Pancreas (tissue), 10 donors: ENCODE measurements around the gene ZNF444. TPM values are rescaled to one million over a fixed set of nuclear protein-coding genes. Genes with fewer than 3 reads are reported as not detected.

ENCODE experiments used
- ATAC-seq, 4 donors: fragments of 200-7000 bp; cut with Tn5 transposase; one replicate each; pipeline versions ENCODE4 v1.8.0 to v1.9.1; 2020; ENCODE audit warnings: mild to moderate bottlenecking in 4 of 4, moderate library complexity in 4 of 4
- DNase-seq, 6 donors: peaks; one replicate each; pipeline ENCODE4 v3.0.0-alpha.2; 2020
- FAIRE-seq: peaks from 2 replicates; lab custom pipeline; 2012; peaks lifted over from hg19 to GRCh38; lab: Jason Lieb, UNC
- H3K27ac ChIP-seq, 4 donors: fragments of 200-600 bp; sonication (generic); 1 replicate in 3 of 4; 2 replicates in 1 of 4; pipeline versions ENCODE4 v1.5.0 to v1.8.0; 2020
- H3K27me3 ChIP-seq, 4 donors: fragments of 200-600 bp; one replicate each; pipeline ENCODE4 v1.8.0; 2021
- H3K36me3 ChIP-seq, 3 donors: fragments of 200-600 bp; sonication (generic) in 1 of 3; one replicate each; pipeline versions ENCODE4 v1.5.0 to v1.8.0; 2020 to 2021
- H3K4me1 ChIP-seq, 3 donors: fragments of 200-600 bp; one replicate each; pipeline ENCODE4 v1.8.0; 2021
- H3K4me3 ChIP-seq, 4 donors: fragments of 200-600 bp; sonication (generic) in 2 of 4; one replicate each; pipeline versions ENCODE4 v1.5.0 to v1.8.0; 2020 to 2021
- H3K9me3 ChIP-seq, 4 donors: fragments of 200-600 bp; one replicate each; pipeline ENCODE4 v1.8.0; 2021
- WGBS, 2 donors: extraction: QIAGEN DNeasy Blood & Tissue Kit; methylation state at CpG; one replicate each; pipeline ENCODE4 v1.1.7; 2013; 5-methylcytosine and 5-hydroxymethylcytosine counted together
- intact Hi-C, 3 donors: fragments of 100-400 bp; cut with DNase I; formaldehyde crosslinking; loops; one replicate each; pipeline versions ENCODE4 v1.11.1 to v1.14.2; 2022
- polyA plus RNA-seq, 2 donors: library from polyadenylated mRNA; stranded (reverse); fragments of 200-250 nt; gene quantifications; one replicate each; pipeline ENCODE4 v1.2.3, GENCODE V29; 2013
- total RNA-seq, 6 donors: library from RNA; stranded (reverse); fragmentation: NEBNext Ultra II Directional in 4 of 6; extraction: Animal tissue kit (Norgen Biotek cat#: 25700) in 4 of 6; gene quantifications; one replicate each; pipeline versions ENCODE4 v1.2.1 to v1.2.4, GENCODE V29; 2021 to 2023
- TF ChIP-seq, protein P1 (sequence below), 4 donors: fragments of 200-600 bp; sonication (generic) in 3 of 4; IDR thresholded peaks; one replicate each; pipeline versions ENCODE4 v1.5.0 to v1.8.0; 2021; ENCODE audit warnings: antibody characterized with exemption in 4 of 4
- donor health status: healthy with polysubstance abuse.
- donor health status: DM: no; HTN: no; CAD: no; lungs with moderate emphysema.
- donor health status: DM: no; HTN: no; CAD: no.
- donor health status: control.
- donor health status: control.
- donor health status: Bipolar disorder and iron deficiency.
- donor health status: DM: yes; HTN: yes; CAD: no.
- donor health status: DM: no; HTN: no; CAD: no.
- donor health status: DM: no; HTN: no; CAD: no.
- donor health status: DM: yes; HTN: yes; CAD: no.

The ZNF444 gene
- total and polyA plus RNA-seq, 8 donors = 27.9 to 99.0 (median 34.2) TPM

DNA sequence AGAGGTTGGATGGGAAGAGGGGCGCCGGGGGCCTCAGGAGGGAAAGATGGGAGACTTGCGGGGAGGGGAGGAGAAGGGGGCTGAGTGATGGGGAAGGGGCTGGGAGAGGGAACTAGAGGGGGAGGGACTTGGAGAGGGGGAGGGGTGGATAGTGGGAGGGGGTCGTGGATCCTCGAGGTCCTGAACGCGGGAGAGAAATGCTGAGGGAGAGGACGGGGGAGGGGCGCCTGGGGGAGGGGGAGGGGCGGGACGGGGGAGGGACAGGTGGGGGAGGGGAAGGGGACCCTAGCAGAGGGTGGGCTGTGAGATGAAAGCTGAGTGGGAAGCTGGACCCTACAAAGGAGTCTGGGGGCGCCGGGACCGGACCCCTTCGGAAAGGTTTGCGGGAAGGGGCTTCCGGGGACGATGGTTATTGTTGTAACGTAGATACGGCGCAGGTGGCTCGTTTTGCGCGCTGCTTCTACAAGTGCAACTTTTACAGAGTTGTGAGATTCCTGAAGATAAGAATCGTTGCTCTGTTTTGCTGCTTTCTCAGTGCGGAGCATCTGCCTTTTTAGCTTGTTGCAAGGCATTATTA is 418 bp downstream of the ZNF444 start:
- ATAC-seq (no peak), DNase-seq (peak in 2 of 6 donors; percentile 55 to 66), FAIRE-seq (no peak)
- Histone ChIP-seq H3K27ac (peak overlapping the region; percentile 85 to 95 (median 94)), H3K4me1 (peaks cover 59 to 81% (median 77%) of the 10 kb centered on the region in 3 donors), H3K4me3 (peak overlapping the region in 3 of 4 donors; percentile 29 to 48 (median 46)), H3K27me3 (no peaks in the 10 kb centered on the region), H3K36me3 (no peaks in the 10 kb centered on the region), H3K9me3 (no peaks in the 10 kb centered on the region)
- 0 to 1% methylated on average over 17 to 24 of the region's 26 CpGs for WGBS, 2 donors
- intact Hi-C loops = no loop called here
- TF ChIP-seq, protein P1, sequence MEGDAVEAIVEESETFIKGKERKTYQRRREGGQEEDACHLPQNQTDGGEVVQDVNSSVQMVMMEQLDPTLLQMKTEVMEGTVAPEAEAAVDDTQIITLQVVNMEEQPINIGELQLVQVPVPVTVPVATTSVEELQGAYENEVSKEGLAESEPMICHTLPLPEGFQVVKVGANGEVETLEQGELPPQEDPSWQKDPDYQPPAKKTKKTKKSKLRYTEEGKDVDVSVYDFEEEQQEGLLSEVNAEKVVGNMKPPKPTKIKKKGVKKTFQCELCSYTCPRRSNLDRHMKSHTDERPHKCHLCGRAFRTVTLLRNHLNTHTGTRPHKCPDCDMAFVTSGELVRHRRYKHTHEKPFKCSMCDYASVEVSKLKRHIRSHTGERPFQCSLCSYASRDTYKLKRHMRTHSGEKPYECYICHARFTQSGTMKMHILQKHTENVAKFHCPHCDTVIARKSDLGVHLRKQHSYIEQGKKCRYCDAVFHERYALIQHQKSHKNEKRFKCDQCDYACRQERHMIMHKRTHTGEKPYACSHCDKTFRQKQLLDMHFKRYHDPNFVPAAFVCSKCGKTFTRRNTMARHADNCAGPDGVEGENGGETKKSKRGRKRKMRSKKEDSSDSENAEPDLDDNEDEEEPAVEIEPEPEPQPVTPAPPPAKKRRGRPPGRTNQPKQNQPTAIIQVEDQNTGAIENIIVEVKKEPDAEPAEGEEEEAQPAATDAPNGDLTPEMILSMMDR (IDR thresholded peaks at IDR 0.05) = no peak

DNA sequence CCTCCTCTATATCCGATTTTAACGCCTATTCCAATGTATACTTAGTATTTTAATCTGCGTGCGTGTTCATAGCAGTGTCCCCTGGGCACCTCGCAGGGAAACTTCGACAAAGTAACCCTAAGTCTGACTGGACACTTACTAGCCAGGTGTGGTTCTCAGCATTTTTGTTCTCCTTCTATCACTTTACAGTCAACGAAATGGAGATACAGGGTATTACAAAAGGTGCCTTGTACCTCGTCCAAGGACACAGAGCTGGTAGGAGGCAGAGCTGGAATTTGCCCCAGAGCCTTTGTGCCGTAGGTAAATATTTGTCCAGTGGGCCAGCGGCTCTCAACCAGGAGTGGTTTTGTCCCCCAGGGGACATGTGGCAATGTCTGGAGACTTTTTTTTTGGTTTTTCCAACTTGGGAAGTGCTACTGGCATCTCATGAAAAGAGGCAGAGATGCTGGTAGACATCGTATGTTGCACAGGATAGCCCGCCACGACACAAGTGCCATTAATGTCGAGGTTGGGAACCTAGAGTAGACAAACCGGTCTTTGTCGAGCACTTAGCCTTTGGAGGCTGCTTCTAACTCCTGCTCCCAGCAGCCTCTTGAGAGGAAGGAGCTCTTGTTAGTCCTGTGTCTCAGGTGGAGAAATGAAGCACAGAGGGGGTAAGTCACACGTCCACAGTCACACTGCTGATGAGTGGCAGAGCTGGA is 1.1 kb downstream of the ZNF444 start:
- no peaks in the 10 kb centered on the region for H3K27me3 ChIP-seq
- no peaks in the 10 kb centered on the region for H3K9me3 ChIP-seq
- FAIRE-seq = no peak
- peaks cover 52 to 76% (median 71%) of the 10 kb centered on the region in 3 donors for H3K4me1 ChIP-seq
- TF ChIP-seq, protein P1 (IDR thresholded peaks at IDR 0.05) = no peak
- intact Hi-C loops = no loop called here
- H3K36me3 ChIP-seq = no peaks in the 10 kb centered on the region
- peak overlapping the region; percentile 85 to 95 (median 94) for H3K27ac ChIP-seq
- peak; percentile 31 to 54 (median 45) for ATAC-seq
- H3K4me3 ChIP-seq = peak overlapping the region in 3 of 4 donors; percentile 29 to 48 (median 46)
- WGBS, 2 donors = 8 to 11% methylated on average over 17 of the region's 17 CpGs
- peak; percentile 65 to 89 (median 87) for DNase-seq

DNA sequence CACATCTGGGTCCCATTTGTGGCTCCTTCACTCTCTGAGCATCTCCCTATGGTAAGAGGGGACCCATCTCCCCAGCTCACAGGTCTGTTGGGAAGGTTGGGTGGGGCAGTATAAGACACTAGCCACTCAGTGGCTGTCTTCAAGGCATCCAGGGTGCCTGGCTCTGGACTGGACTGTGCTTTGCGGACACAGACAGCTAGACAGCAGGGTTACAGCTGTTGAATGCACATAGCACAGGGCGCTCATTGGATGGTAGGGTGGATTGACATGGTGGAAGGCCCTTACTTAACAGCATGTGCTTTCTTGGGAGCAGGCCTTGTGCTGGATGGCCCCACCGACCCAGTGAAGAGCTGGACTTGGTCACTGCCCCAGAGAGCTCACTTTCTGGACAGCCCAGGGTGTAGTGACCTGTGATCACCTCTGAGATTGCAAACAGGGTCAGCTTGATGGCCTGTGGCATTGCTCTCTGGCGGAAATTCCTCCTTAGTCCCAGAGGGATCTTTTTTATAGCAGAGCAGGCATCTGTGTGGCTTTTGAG is 1.9 kb downstream of the ZNF444 start:
- peak overlapping the region in 2 of 4 donors; percentile 14 to 48 for H3K4me3 ChIP-seq
- no peaks in the 10 kb centered on the region for H3K9me3 ChIP-seq
- no peaks in the 10 kb centered on the region for H3K36me3 ChIP-seq
- ATAC-seq (no peak), DNase-seq (peak in 1 of 6 donors; percentile 33), FAIRE-seq (no peak)
- TF ChIP-seq, protein P1 (IDR thresholded peaks at IDR 0.05) = no peak
- H3K27me3 ChIP-seq = no peaks in the 10 kb centered on the region
- peak overlapping the region; percentile 85 to 95 (median 94) for H3K27ac ChIP-seq
- 59 to 79% methylated on average over 4 of the region's 4 CpGs for WGBS, 2 donors
- intact Hi-C loops = no loop called here
- H3K4me1 ChIP-seq = peaks cover 46 to 74% (median 64%) of the 10 kb centered on the region in 3 donors

DNA sequence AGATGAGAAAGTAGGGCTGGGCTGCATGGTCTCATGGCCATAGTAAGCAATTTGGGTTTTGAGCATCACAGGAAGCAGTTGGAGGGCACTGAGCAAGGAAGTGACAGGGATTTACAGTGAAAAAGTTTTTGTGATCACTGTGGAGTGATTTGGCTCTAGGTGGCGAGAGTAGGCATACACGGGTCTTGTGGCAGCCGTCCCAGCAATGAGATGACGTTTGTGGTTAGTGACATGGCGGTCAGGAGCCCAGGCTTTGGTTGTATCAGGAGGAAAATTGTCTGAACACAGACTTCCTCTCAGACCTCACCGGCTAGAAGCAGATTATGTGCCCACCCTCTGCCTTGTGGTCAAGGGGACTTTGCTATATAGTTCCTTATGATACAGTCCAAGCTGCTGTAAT is 3.3 kb downstream of the ZNF444 start:
- Histone ChIP-seq H3K27me3 (no peaks in the 10 kb centered on the region), H3K9me3 (no peaks in the 10 kb centered on the region), H3K4me1 (peaks cover 40 to 62% (median 54%) of the 10 kb centered on the region in 3 donors), H3K36me3 (no peaks in the 10 kb centered on the region), H3K27ac (peak overlapping the region; percentile 85 to 95 (median 94)), H3K4me3 (no peak overlapping the region)
- DNase-seq (peak in 1 of 6 donors; percentile 41), ATAC-seq (no peak), FAIRE-seq (no peak)
- 30 to 32% methylated on average over 6 of the region's 6 CpGs for WGBS, 2 donors
- TF ChIP-seq, protein P1 (IDR thresholded peaks at IDR 0.05) = no peak
- intact Hi-C loops = no loop called here
